SK-N-SH (cell line): ENCODE data around the gene DENND2A. TPM values are rescaled to one million over a fixed set of nuclear protein-coding genes. Genes with fewer than 3 reads are reported as not detected.

Experiments
- CTCF ChIA-PET: fragments of 300-600, 350-600 bp; formaldehyde crosslinking; extraction: SDS; loops from one replicate; lab custom pipeline; 2021; lab: Yijun Ruan, JAX
- POLR2A ChIA-PET: fragments of 350-600 bp; sonication (Branson Sonifier 250); formaldehyde crosslinking; extraction: SDS; loops from one replicate; lab custom pipeline; 2020; ENCODE audit warnings: antibody characterized with exemption, inconsistent platforms; lab: Yijun Ruan, JAX
- DNase-seq: peaks from one replicate; pipeline ENCODE4 v3.0.0; 2012
- H2AFZ ChIP-seq: fragments of 200-600 bp; sonication (generic); 2 replicates; pipeline ENCODE4 v1.8.1; 2016; ENCODE audit warnings: antibody characterized with exemption, mild to moderate bottlenecking, low read depth
- H3F3A ChIP-seq: fragments of 200-600 bp; sonication (generic); replicated peaks from 2 replicates; pipeline ENCODE3; 2016; ENCODE audit warnings: antibody characterized with exemption, mild to moderate bottlenecking; ENCODE audit not compliant: insufficient read depth
- H3K27ac ChIP-seq, 2 experiments: fragments of 200-500 bp in 1 of 2; fragments of 200-600 bp in 1 of 2; sonication (Bioruptor generic) in 1 of 2; sonication (generic), shearing (Covaris generic) in 1 of 2; 2 replicates each; pipeline versions ENCODE4 v1.5.1 to v1.6.1; 2014 to 2016; ENCODE audit warnings: low read depth in 2 of 2, inconsistent platforms in 1 of 2, low read length in 1 of 2, mild to moderate bottlenecking in 1 of 2, mixed read lengths in 1 of 2
- H3K27me3 ChIP-seq: fragments of 200-600 bp; sonication (generic), shearing (Covaris generic); 2 replicates; pipeline ENCODE4 v1.6.1; 2016; ENCODE audit warnings: mixed run types; ENCODE audit not compliant: insufficient read depth
- H3K36me3 ChIP-seq, 2 experiments: fragments of 200-500 bp in 1 of 2; fragments of 200-600 bp in 1 of 2; sonication (Bioruptor generic) in 1 of 2; sonication (generic) in 1 of 2; replicated peaks in 1 of 2; 2 replicates each; pipeline versions ENCODE3 to v1.5.1; 2014 to 2016; ENCODE audit warnings: low read length in 1 of 2, mild to moderate bottlenecking in 1 of 2; ENCODE audit not compliant: insufficient read depth in 2 of 2, control insufficient read depth in 1 of 2
- H3K4me1 ChIP-seq, 2 experiments: fragments of 200-500 bp in 1 of 2; fragments of 200-600 bp in 1 of 2; sonication (Bioruptor generic) in 1 of 2; sonication (generic), shearing (Covaris generic) in 1 of 2; 2 replicates each; pipeline versions ENCODE4 v1.5.1 to v1.6.1; 2014 to 2016; ENCODE audit warnings: low read depth in 1 of 2, low read length in 1 of 2, mixed run types in 1 of 2; ENCODE audit not compliant: insufficient read depth in 2 of 2, control insufficient read depth in 1 of 2
- H3K4me2 ChIP-seq: fragments of 200-600 bp; sonication (generic), shearing (Covaris generic); 2 replicates; pipeline ENCODE4 v1.6.1; 2017; ENCODE audit warnings: mixed run types
- H3K4me3 ChIP-seq, 2 experiments: fragments of 200-500 bp in 1 of 2; fragments of 200-600 bp in 1 of 2; sonication (Bioruptor generic) in 1 of 2; sonication (generic), shearing (Covaris generic) in 1 of 2; 2 replicates each; pipeline versions ENCODE4 v1.5.1 to v1.8.1; 2014 to 2016; ENCODE audit warnings: low read depth in 2 of 2, inconsistent platforms in 1 of 2, low read length in 1 of 2, mild to moderate bottlenecking in 1 of 2, mixed read lengths in 1 of 2, moderate library complexity in 1 of 2
- H3K79me2 ChIP-seq: fragments of 200-600 bp; sonication (generic); 2 replicates; pipeline ENCODE4 v1.8.1; 2017; ENCODE audit warnings: mild to moderate bottlenecking; ENCODE audit not compliant: insufficient read depth
- H3K9ac ChIP-seq: fragments of 200-600 bp; sonication (generic); 2 replicates; pipeline ENCODE4 v1.6.1; 2017; ENCODE audit warnings: mixed run types
- H3K9me2 ChIP-seq: fragments of 200-600 bp; sonication (generic); 2 replicates; pipeline ENCODE4 v1.6.1; 2017; ENCODE audit warnings: mixed run types
- H3K9me3 ChIP-seq: fragments of 200-600 bp; sonication (generic); 2 replicates; pipeline ENCODE4 v1.6.1; 2017; ENCODE audit warnings: mixed run types, mild to moderate bottlenecking, moderate library complexity
- H4K20me1 ChIP-seq: fragments of 200-600 bp; sonication (generic); 2 replicates; pipeline ENCODE4 v1.6.1; 2017; ENCODE audit warnings: mild to moderate bottlenecking, mixed run types; ENCODE audit not compliant: insufficient read depth
- CHD2 ChIP-seq: fragments of 150-350 bp; IDR thresholded peaks from 2 replicates; pipeline ENCODE4 v1.6.1; 2018; ENCODE audit warnings: low read length; ENCODE audit not compliant: partially characterized antibody
- ELF1 ChIP-seq: IDR thresholded peaks from 2 replicates; pipeline ENCODE4 v1.4.0; 2012
- EP300 ChIP-seq, 2 experiments: IDR thresholded peaks; 2 replicates each; pipeline versions ENCODE4 v1.4.0 to v1.6.1; 2012; ENCODE audit warnings: borderline replicate concordance in 1 of 2, low read depth in 1 of 2, low read length in 1 of 2
- EZH2phosphoT487 ChIP-seq: fragments of 200-600 bp; sonication (generic); IDR thresholded peaks from 2 replicates; pipeline ENCODE4 v1.6.1; 2017; ENCODE audit warnings: low read depth, mixed run types, mild to moderate bottlenecking, antibody characterized with exemption, moderate library complexity, borderline replicate concordance
- FOSL2 ChIP-seq: IDR thresholded peaks from 2 replicates; pipeline ENCODE4 v1.4.0; 2012; ENCODE audit warnings: low read depth, mild to moderate bottlenecking, moderate library complexity, borderline replicate concordance
- FOXM1 ChIP-seq: IDR thresholded peaks from 2 replicates; pipeline ENCODE4 v1.4.0; 2012; ENCODE audit warnings: low read depth, mild to moderate bottlenecking
- GATA2 ChIP-seq: sonication (generic); formaldehyde crosslinking; IDR thresholded peaks from 2 replicates; pipeline ENCODE4 v1.5.0; 2020; ENCODE audit warnings: mild to moderate bottlenecking, missing genetic modification reagents
- JUND ChIP-seq: IDR thresholded peaks from 2 replicates; pipeline ENCODE4 v1.4.0; 2012
- MXI1 ChIP-seq: IDR thresholded peaks from 2 replicates; pipeline ENCODE4 v1.6.1; 2012; ENCODE audit warnings: mild to moderate bottlenecking, low read depth, low read length, improper control_type of control experiment
- NFIC ChIP-seq: IDR thresholded peaks from 2 replicates; pipeline ENCODE4 v1.4.0; 2012; ENCODE audit warnings: borderline replicate concordance
- NRF1 ChIP-seq: IDR thresholded peaks from 2 replicates; pipeline ENCODE4 v1.6.1; 2012; ENCODE audit warnings: low read depth, mild to moderate bottlenecking, low read length
- POLR2AphosphoS5 ChIP-seq: IDR thresholded peaks from 2 replicates; pipeline ENCODE4 v1.6.1; 2012; ENCODE audit warnings: low read depth, low read length
- RAD21 ChIP-seq: IDR thresholded peaks from 2 replicates; pipeline ENCODE4 v1.6.1; 2012; ENCODE audit warnings: mild to moderate bottlenecking, low read length
- RCOR1 ChIP-seq: fragments of 150-350 bp; IDR thresholded peaks from 2 replicates; pipeline ENCODE4 v1.6.1; 2017; ENCODE audit warnings: antibody characterized with exemption, low read length
- RXRA ChIP-seq: IDR thresholded peaks from 2 replicates; pipeline ENCODE4 v1.4.0; 2012; ENCODE audit warnings: low read depth, mild to moderate bottlenecking, borderline replicate concordance
- TAF1 ChIP-seq: IDR thresholded peaks from 2 replicates; pipeline ENCODE4 v1.6.1; 2012; ENCODE audit warnings: low read depth, mild to moderate bottlenecking, low read length, moderate library complexity, borderline replicate concordance
- TCF12 ChIP-seq: IDR thresholded peaks from 2 replicates; pipeline ENCODE4 v1.4.0; 2012
- TEAD4 ChIP-seq: IDR thresholded peaks from 2 replicates; pipeline ENCODE4 v1.4.0; 2012; ENCODE audit warnings: mild to moderate bottlenecking, borderline replicate concordance; ENCODE audit not compliant: insufficient read depth
- YY1 ChIP-seq: IDR thresholded peaks from 2 replicates; pipeline ENCODE4 v1.4.0; 2012; ENCODE audit warnings: low read depth, mild to moderate bottlenecking
- WGBS: methylation state at CpG from one replicate; pipeline ENCODE4 v1.1.6; 2017; ENCODE audit warnings: low lambda C conversion rate; 5-methylcytosine and 5-hydroxymethylcytosine counted together
- polyA plus RNA-seq, 3 experiments: library from polyadenylated mRNA; depleted of rRNA; stranded (reverse); fragments of >200 nt; gene quantifications; 2 replicates each; pipeline ENCODE4 v1.2.3, GENCODE V29; 2012
- TF ChIP-seq, protein P1 (sequence below): IDR thresholded peaks from 2 replicates; pipeline ENCODE4 v1.4.0; 2012; ENCODE audit warnings: low read depth
- TF ChIP-seq, protein P2 (sequence below): IDR thresholded peaks from 2 replicates; pipeline ENCODE4 v1.4.0; 2012; ENCODE audit warnings: low read depth, borderline replicate concordance
- TF ChIP-seq, protein P3 (sequence below): fragments of 150-350 bp; IDR thresholded peaks from 2 replicates; pipeline ENCODE4 v1.6.1; 2016; ENCODE audit warnings: mild to moderate bottlenecking, low read depth, low read length
- TF ChIP-seq, protein P4 (sequence below): IDR thresholded peaks from 2 replicates; pipeline ENCODE4 v1.6.1; 2012; ENCODE audit warnings: mild to moderate bottlenecking, low read depth, low read length, moderate library complexity

The DENND2A gene
- polyA plus RNA-seq, 1 of the 3 experiments (the other 2 are of a cell fraction) = 3.5 TPM

DNA sequence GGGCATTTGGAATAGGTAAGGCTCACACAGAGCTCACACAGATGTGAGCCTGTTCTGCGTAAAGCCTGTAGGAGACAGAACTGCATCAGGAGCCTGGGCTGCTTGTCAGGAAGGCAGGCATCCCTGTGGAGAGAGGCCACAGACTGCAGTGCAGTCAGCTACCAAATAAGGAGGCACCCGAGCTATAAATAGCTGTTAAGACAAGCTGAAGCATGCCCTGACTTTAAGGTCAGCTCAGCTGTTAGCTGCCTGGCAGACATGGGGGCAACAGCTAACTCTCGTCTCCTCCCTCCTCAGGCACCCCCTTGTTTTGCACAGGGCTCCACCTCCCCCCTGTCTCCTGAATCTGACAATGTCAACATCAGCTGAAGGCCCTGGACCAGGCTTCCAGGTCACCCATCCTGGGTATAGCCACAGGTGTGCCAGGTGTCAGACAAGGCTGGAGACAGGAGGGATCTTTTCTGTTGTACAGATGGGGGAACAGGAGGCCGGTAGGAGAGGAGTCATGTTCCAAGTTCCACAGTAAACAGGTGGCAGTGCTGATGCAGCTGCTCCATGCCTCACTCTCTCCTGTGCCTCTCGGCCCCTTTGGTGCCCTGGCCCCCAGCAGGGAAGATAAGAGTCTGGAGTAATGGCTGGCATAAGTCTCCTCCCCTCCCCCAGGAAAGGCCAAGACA, 133.7 kb downstream of the DENND2A start (continued):
- TF ChIP-seq NRF1 (no peak), RCOR1 (no peak), TAF1 (no peak), EP300 (IDR thresholded peaks at IDR 0.05; ENCODE audit: borderline replicate concordance in 1 of 2, low read depth in 1 of 2, low read length in 1 of 2) (no peak), FOSL2 (no peak), TCF12 (peak; percentile 40; the same call in 1 of the 2 replicates), JUND (no peak), MXI1 (no peak), FOXM1 (no peak), CHD2 (no peak), ELF1 (no peak), POLR2AphosphoS5 (no peak)
- TF ChIP-seq, protein P1, sequence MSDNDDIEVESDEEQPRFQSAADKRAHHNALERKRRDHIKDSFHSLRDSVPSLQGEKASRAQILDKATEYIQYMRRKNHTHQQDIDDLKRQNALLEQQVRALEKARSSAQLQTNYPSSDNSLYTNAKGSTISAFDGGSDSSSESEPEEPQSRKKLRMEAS = 0 out of 2 replicates have a peak, but pooled peaks have one; percentile 18
- TF ChIP-seq, all 33 proteins: peak for 5

DNA sequence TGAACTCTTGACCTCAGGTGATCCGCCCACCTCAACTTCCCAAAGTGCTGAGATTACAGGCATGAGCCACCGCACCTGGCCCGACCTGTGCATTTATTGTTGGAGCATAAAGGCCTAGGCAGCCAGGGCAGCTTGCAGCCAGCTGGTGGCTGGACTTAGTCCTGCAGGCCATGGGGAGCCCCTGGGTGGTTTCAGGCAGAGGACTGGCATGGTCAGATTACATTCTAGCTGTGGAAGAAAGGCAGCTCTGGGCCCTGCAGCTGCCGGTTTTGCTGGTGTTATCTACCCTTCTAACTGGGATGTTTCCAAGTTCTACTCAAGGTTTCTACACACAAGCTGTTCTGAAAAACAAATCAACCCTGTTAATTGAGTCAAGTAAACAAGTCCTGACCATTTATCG, 138.6 kb downstream of the DENND2A start:
- ChIA-PET CTCF (interaction anchor here (0.8 to 2.4 kb wide), 3 partner anchors 16 to 151 kb away, joined by 3 to 12 read pairs (median 4); no protein-coding TSS in a partner anchor), POLR2A (no interaction called here)
- Histone ChIP-seq H2AFZ (no peak overlapping the region), H3K4me2 (no peak overlapping the region), H3K4me3 (no peak overlapping the region), H3K79me2 (no peaks in the 10 kb centered on the region), H3K9me3 (no peaks in the 10 kb centered on the region), H3K9me2 (no peaks in the 10 kb centered on the region), H3K27me3 (no peaks in the 10 kb centered on the region), H3K27ac (no peak overlapping the region), H3F3A (no peaks in the 10 kb centered on the region), H3K9ac (no peak overlapping the region), H3K36me3 (no peaks in the 10 kb centered on the region), H4K20me1 (no peaks in the 10 kb centered on the region), H3K4me1 (peaks cover 1 to 8% of the 10 kb centered on the region in 2 experiments; a peak in 1 of 4 replicates)
- 91% methylated on average over 5 of the region's 5 CpGs for WGBS
- DNase-seq = no peak
- TF ChIP-seq EP300 (IDR thresholded peaks at IDR 0.05; ENCODE audit: borderline replicate concordance in 1 of 2, low read depth in 1 of 2, low read length in 1 of 2) (no peak), RAD21 (no peak), NRF1 (no peak), RXRA (no peak), MXI1 (no peak), TEAD4 (no peak), TAF1 (no peak), YY1 (no peak), EZH2phosphoT487 (no peak), GATA2 (CRISPR knock-in tag) (no peak), FOXM1 (no peak), NFIC (no peak), ELF1 (no peak), FOSL2 (no peak)
- TF ChIP-seq, protein P2, sequence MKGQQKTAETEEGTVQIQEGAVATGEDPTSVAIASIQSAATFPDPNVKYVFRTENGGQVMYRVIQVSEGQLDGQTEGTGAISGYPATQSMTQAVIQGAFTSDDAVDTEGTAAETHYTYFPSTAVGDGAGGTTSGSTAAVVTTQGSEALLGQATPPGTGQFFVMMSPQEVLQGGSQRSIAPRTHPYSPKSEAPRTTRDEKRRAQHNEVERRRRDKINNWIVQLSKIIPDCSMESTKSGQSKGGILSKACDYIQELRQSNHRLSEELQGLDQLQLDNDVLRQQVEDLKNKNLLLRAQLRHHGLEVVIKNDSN = no peak
- TF ChIP-seq, protein P1 = no peak
- TF ChIP-seq, protein P3, sequence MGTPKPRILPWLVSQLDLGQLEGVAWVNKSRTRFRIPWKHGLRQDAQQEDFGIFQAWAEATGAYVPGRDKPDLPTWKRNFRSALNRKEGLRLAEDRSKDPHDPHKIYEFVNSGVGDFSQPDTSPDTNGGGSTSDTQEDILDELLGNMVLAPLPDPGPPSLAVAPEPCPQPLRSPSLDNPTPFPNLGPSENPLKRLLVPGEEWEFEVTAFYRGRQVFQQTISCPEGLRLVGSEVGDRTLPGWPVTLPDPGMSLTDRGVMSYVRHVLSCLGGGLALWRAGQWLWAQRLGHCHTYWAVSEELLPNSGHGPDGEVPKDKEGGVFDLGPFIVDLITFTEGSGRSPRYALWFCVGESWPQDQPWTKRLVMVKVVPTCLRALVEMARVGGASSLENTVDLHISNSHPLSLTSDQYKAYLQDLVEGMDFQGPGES = no peak
- TF ChIP-seq, protein P4, sequence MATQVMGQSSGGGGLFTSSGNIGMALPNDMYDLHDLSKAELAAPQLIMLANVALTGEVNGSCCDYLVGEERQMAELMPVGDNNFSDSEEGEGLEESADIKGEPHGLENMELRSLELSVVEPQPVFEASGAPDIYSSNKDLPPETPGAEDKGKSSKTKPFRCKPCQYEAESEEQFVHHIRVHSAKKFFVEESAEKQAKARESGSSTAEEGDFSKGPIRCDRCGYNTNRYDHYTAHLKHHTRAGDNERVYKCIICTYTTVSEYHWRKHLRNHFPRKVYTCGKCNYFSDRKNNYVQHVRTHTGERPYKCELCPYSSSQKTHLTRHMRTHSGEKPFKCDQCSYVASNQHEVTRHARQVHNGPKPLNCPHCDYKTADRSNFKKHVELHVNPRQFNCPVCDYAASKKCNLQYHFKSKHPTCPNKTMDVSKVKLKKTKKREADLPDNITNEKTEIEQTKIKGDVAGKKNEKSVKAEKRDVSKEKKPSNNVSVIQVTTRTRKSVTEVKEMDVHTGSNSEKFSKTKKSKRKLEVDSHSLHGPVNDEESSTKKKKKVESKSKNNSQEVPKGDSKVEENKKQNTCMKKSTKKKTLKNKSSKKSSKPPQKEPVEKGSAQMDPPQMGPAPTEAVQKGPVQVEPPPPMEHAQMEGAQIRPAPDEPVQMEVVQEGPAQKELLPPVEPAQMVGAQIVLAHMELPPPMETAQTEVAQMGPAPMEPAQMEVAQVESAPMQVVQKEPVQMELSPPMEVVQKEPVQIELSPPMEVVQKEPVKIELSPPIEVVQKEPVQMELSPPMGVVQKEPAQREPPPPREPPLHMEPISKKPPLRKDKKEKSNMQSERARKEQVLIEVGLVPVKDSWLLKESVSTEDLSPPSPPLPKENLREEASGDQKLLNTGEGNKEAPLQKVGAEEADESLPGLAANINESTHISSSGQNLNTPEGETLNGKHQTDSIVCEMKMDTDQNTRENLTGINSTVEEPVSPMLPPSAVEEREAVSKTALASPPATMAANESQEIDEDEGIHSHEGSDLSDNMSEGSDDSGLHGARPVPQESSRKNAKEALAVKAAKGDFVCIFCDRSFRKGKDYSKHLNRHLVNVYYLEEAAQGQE = no peak
